IMR-90 (cell line): ENCODE data around the gene TAF1D. TPM values are rescaled to one million over a fixed set of nuclear protein-coding genes. Genes with fewer than 3 reads are reported as not detected.

Source experiments
- ATAC-seq: fragments of 200-7000 bp; cut with Tn5 transposase; 2 replicates; pipeline ENCODE4 v1.9.1; 2020; ENCODE audit warnings: low read depth, mild to moderate bottlenecking, moderate library complexity
- BruUV-seq: library from RNA; stranded (reverse); fragments of 400-500 nt; replicated peaks from 2 replicates; lab custom pipeline; 2021; lab: Mats Ljungman, UMichigan
- CTCF ChIA-PET: fragments of 300-600 bp; formaldehyde crosslinking; extraction: SDS; loops from one replicate; lab custom pipeline; 2021; ENCODE audit warnings: antibody characterized with exemption; lab: Yijun Ruan, JAX
- POLR2A ChIA-PET: fragments of 300-600 bp; sonication (Branson Sonifier 250); formaldehyde crosslinking; loops from one replicate; lab custom pipeline; 2022; ENCODE audit warnings: antibody characterized with exemption; ENCODE audit not compliant: unreplicated experiment; lab: Charles Lee
- DNase-seq: peaks from one replicate; pipeline ENCODE4 v3.0.0; 2013
- H2AFZ ChIP-seq: replicated peaks from 2 replicates; pipeline ENCODE3; 2013; ENCODE audit warnings: low read length, mild to moderate bottlenecking; ENCODE audit not compliant: poor library complexity
- H2AK5ac ChIP-seq: 2 replicates; pipeline ENCODE4 v1.6.1; 2013; ENCODE audit warnings: low read depth, low read length, inconsistent platforms
- H2AK9ac ChIP-seq: replicated peaks from 2 replicates; pipeline ENCODE3; 2013; ENCODE audit warnings: mild to moderate bottlenecking, low read depth, low read length, moderate library complexity; ENCODE audit not compliant: poor library complexity
- H2BK120ac ChIP-seq: 2 replicates; pipeline ENCODE4 v1.6.1; 2013; ENCODE audit warnings: low read depth, low read length, inconsistent platforms
- H2BK15ac ChIP-seq: 3 replicates; pipeline ENCODE4 v1.6.1; 2013; ENCODE audit warnings: low read depth, low read length, inconsistent platforms
- H2BK20ac ChIP-seq: 2 replicates; pipeline ENCODE4 v1.6.1; 2013; ENCODE audit warnings: low read depth, mild to moderate bottlenecking, inconsistent platforms, low read length, moderate library complexity
- H2BK5ac ChIP-seq: 2 replicates; pipeline ENCODE4 v1.6.1; 2013; ENCODE audit warnings: mild to moderate bottlenecking, low read depth, low read length, inconsistent platforms; ENCODE audit not compliant: poor library complexity, severe bottlenecking
- H3K14ac ChIP-seq: replicated peaks from 2 replicates; pipeline ENCODE4 v1.6.1; 2013; ENCODE audit warnings: low read depth, low read length, inconsistent platforms
- H3K18ac ChIP-seq: 2 replicates; pipeline ENCODE4 v1.6.1; 2013; ENCODE audit warnings: low read depth, low read length, control low read depth
- H3K23ac ChIP-seq: 2 replicates; pipeline ENCODE4 v1.6.1; 2013; ENCODE audit warnings: low read depth, low read length, inconsistent platforms
- H3K27ac ChIP-seq: 2 replicates; pipeline ENCODE4 v1.5.1; 2013; ENCODE audit warnings: mild to moderate bottlenecking, control low read depth, low read length; ENCODE audit not compliant: insufficient read depth
- H3K27me3 ChIP-seq: 2 replicates; pipeline ENCODE4 v1.6.1; 2013; ENCODE audit warnings: low read length; ENCODE audit not compliant: control insufficient read depth, insufficient read depth
- H3K36me3 ChIP-seq: 2 replicates; pipeline ENCODE4 v1.6.1; 2013; ENCODE audit warnings: low read length, mixed read lengths; ENCODE audit not compliant: control insufficient read depth, insufficient read depth
- H3K4ac ChIP-seq: 2 replicates; pipeline ENCODE4 v1.6.1; 2013; ENCODE audit warnings: low read depth, low read length, inconsistent platforms
- H3K4me1 ChIP-seq: 2 replicates; pipeline ENCODE4 v1.6.1; 2013; ENCODE audit warnings: low read length, mixed read lengths; ENCODE audit not compliant: control insufficient read depth, insufficient read depth
- H3K4me2 ChIP-seq: 2 replicates; pipeline ENCODE4 v1.6.1; 2013; ENCODE audit warnings: low read depth, mild to moderate bottlenecking, control low read depth, low read length, moderate library complexity
- H3K4me3 ChIP-seq: 2 replicates; pipeline ENCODE4 v1.5.1; 2013; ENCODE audit warnings: low read depth, mild to moderate bottlenecking, control low read depth, low read length, moderate library complexity; ENCODE audit not compliant: insufficient read depth
- H3K56ac ChIP-seq: 2 replicates; pipeline ENCODE4 v1.6.1; 2013; ENCODE audit warnings: low read length, inconsistent platforms; ENCODE audit not compliant: insufficient read depth; ENCODE audit errors: extremely low read depth
- H3K79me1 ChIP-seq, 2 experiments: 2 replicates each; pipeline ENCODE4 v1.6.1; 2013; ENCODE audit warnings: low read length in 2 of 2, inconsistent platforms in 1 of 2, low read depth in 1 of 2
- H3K9ac ChIP-seq: 2 replicates; pipeline ENCODE4 v1.6.1; 2013; ENCODE audit warnings: low read depth, low read length, control low read depth
- H3K9me1 ChIP-seq: 2 replicates; pipeline ENCODE4 v1.6.1; 2013; ENCODE audit warnings: low read length, inconsistent platforms; ENCODE audit not compliant: insufficient read depth
- H3K9me3 ChIP-seq: 2 replicates; pipeline ENCODE4 v1.6.1; 2013; ENCODE audit warnings: low read length; ENCODE audit not compliant: control insufficient read depth, insufficient read depth
- H4K20me1 ChIP-seq: 2 replicates; pipeline ENCODE4 v1.6.1; 2013; ENCODE audit warnings: low read length, inconsistent platforms; ENCODE audit not compliant: insufficient read depth
- H4K5ac ChIP-seq: 2 replicates; pipeline ENCODE4 v1.6.1; 2013; ENCODE audit warnings: mild to moderate bottlenecking, low read depth, low read length, control low read depth
- H4K8ac ChIP-seq, 2 experiments: 2 replicates each; pipeline ENCODE4 v1.6.1; 2013; ENCODE audit warnings: low read depth in 2 of 2, low read length in 2 of 2, control low read depth in 1 of 2, inconsistent platforms in 1 of 2
- H4K91ac ChIP-seq: 2 replicates; pipeline ENCODE4 v1.6.1; 2013; ENCODE audit warnings: low read depth, low read length, inconsistent platforms; ENCODE audit not compliant: insufficient read depth
- BHLHE40 ChIP-seq: fragments of 150-350 bp; IDR thresholded peaks from 2 replicates; pipeline ENCODE4 v1.6.1; 2016; ENCODE audit warnings: mild to moderate bottlenecking, low read depth, low read length
- CEBPB ChIP-seq: IDR thresholded peaks from 2 replicates; pipeline ENCODE4 v1.6.1; 2012; ENCODE audit warnings: low read depth, low read length, improper control_type of control experiment
- CHD1 ChIP-seq: IDR thresholded peaks from 2 replicates; pipeline ENCODE4 v1.6.1; 2012; ENCODE audit warnings: low read depth, low read length, improper control_type of control experiment
- CTCF ChIP-seq: conservative IDR thresholded peaks from 2 replicates; pipeline ENCODE4 v1.5.1; 2012; ENCODE audit warnings: mild to moderate bottlenecking, low read depth, low read length, improper control_type of control experiment
- ELK1 ChIP-seq: fragments of 150-350 bp; IDR thresholded peaks from 2 replicates; pipeline ENCODE4 v1.6.1; 2016; ENCODE audit warnings: low read depth, mild to moderate bottlenecking, low read length, moderate library complexity, borderline replicate concordance
- FOS ChIP-seq: fragments of 150-350 bp; IDR thresholded peaks from 2 replicates; pipeline ENCODE4 v1.6.1; 2016; ENCODE audit warnings: low read depth, low read length
- MAFK ChIP-seq: IDR thresholded peaks from 2 replicates; pipeline ENCODE4 v1.6.1; 2012; ENCODE audit warnings: low read depth, low read length, improper control_type of control experiment
- MXI1 ChIP-seq: IDR thresholded peaks from 2 replicates; pipeline ENCODE4 v1.6.1; 2012; ENCODE audit warnings: low read depth, mild to moderate bottlenecking, low read length, moderate library complexity, borderline replicate concordance
- NFE2L2 ChIP-seq: fragments of 150-350 bp; IDR thresholded peaks from 2 replicates; pipeline ENCODE4 v1.6.1; 2016; ENCODE audit warnings: low read depth, mild to moderate bottlenecking, low read length
- POLR2A ChIP-seq: IDR thresholded peaks from 2 replicates; pipeline ENCODE4 v1.6.1; 2012; ENCODE audit warnings: mild to moderate bottlenecking, low read depth, low read length
- RAD21 ChIP-seq: IDR thresholded peaks from 2 replicates; pipeline ENCODE4 v1.6.1; 2012; ENCODE audit warnings: low read length, improper control_type of control experiment
- RCOR1 ChIP-seq: IDR thresholded peaks from 2 replicates; pipeline ENCODE4 v1.6.1; 2012; ENCODE audit warnings: mild to moderate bottlenecking, low read length, improper control_type of control experiment; ENCODE audit not compliant: insufficient replicate concordance
- SMC3 ChIP-seq: fragments of 150-350 bp; IDR thresholded peaks from 2 replicates; pipeline ENCODE4 v1.6.1; 2016; ENCODE audit warnings: low read depth, mild to moderate bottlenecking, antibody characterized with exemption, low read length, moderate library complexity
- USF2 ChIP-seq: fragments of 150-350 bp; IDR thresholded peaks from 2 replicates; pipeline ENCODE4 v1.6.1; 2017; ENCODE audit warnings: mild to moderate bottlenecking, antibody characterized with exemption, low read length, low read depth
- WGBS, 2 experiments: methylation state at CpG; one replicate each; pipeline versions ENCODE4 v1.1.5 to v1.1.7; 2013; ENCODE audit warnings: missing lambda C conversion rate in 2 of 2; ENCODE audit not compliant: insufficient read length in 1 of 2; ENCODE audit errors: extremely low coverage in 2 of 2; 5-methylcytosine and 5-hydroxymethylcytosine counted together
- dilution Hi-C: fragments of 300-500 bp; cut with HindIII; formaldehyde crosslinking; loops from one replicate; pipeline ENCODE4 v1.14.3; 2018; ENCODE audit warnings: low sequenced_read_pairs; ENCODE audit not compliant: unreplicated experiment
- in situ Hi-C: fragments of 300-500 bp; cut with MboI; formaldehyde crosslinking; loops from 3 replicates; pipeline ENCODE4 v1.14.3; 2019; ENCODE audit warnings: low sequenced_read_pairs, inconsistent platforms, mixed read lengths
- intact Hi-C: fragments of 100-400 bp; cut with micrococcal nuclease; formaldehyde crosslinking; loops from 2 replicates; pipeline ENCODE4 v1.10.0; 2022
- polyA plus RNA-seq, 3 experiments: library from polyadenylated mRNA; depleted of rRNA; stranded (reverse); fragments of >200 nt; gene quantifications; 2 replicates each; pipeline ENCODE4 v1.2.3, GENCODE V29; 2012; ENCODE audit warnings: low replicate concordance in 1 of 3
- total RNA-seq: library from RNA; depleted of rRNA; stranded (reverse); fragments of >200 nt; gene quantifications from 2 replicates; pipeline ENCODE4 v1.2.3, GENCODE V29; 2012

TAF1D gene
- total and polyA plus RNA-seq, 2 of the 4 experiments (the other 2 are of a cell fraction): 56.8 to 133 TPM

GRCh38 chr11:93757924-93758865 lies 16.9 kb upstream of the TAF1D start:
- no peak overlapping the region for H3K4me3 ChIP-seq
- no peak overlapping the region for H4K91ac ChIP-seq
- H2AK5ac ChIP-seq: no peak overlapping the region
- in situ Hi-C loops (no loop called here), intact Hi-C loops (no loop called here), dilution Hi-C loops (no loop called here)
- no peaks in the 10 kb centered on the region for H3K9me3 ChIP-seq
- peaks cover 33% of the 10 kb centered on the region for H3K36me3 ChIP-seq
- H2BK5ac ChIP-seq: no peak overlapping the region
- H3K79me1 ChIP-seq: no peaks in the 10 kb centered on the region
- no peak overlapping the region for H4K5ac ChIP-seq
- POLR2A ChIA-PET: no interaction called here
- no TSS peak for BruUV-seq
- H3K18ac ChIP-seq: no peak overlapping the region
- H2BK20ac ChIP-seq: no peak overlapping the region
- H2AFZ ChIP-seq: no peak overlapping the region
- no peak for ATAC-seq
- H3K4me1 ChIP-seq: no peaks in the 10 kb centered on the region
- CTCF ChIA-PET: no interaction called here
- H2AK9ac ChIP-seq: no peak overlapping the region
- H3K56ac ChIP-seq: no peak overlapping the region
- 98% methylated on average over 28 of the region's 38 CpGs; no CpG with 5 or more reads in 1 of the 2 experiments for WGBS, 2 experiments
- H3K14ac ChIP-seq: no peak overlapping the region
- no peak overlapping the region for H3K4ac ChIP-seq
- DNase-seq: no peak
- H3K27ac ChIP-seq: no peak overlapping the region
- no peak overlapping the region for H2BK15ac ChIP-seq
- H3K4me2 ChIP-seq: no peak overlapping the region
- H4K8ac ChIP-seq: no peak overlapping the region
- H3K9me1 ChIP-seq: no peaks in the 10 kb centered on the region
- no peak overlapping the region for H2BK120ac ChIP-seq
- TF ChIP-seq USF2 (no peak), RAD21 (no peak), CHD1 (no peak), RCOR1 (no peak), POLR2A (no peak), CEBPB (no peak), BHLHE40 (no peak), SMC3 (no peak), ELK1 (no peak), NFE2L2 (no peak), CTCF (no peak), MAFK (no peak), FOS (no peak), MXI1 (no peak)
- H3K27me3 ChIP-seq: no peaks in the 10 kb centered on the region
- H3K23ac ChIP-seq: no peak overlapping the region
- H3K9ac ChIP-seq: no peak overlapping the region
- H4K20me1 ChIP-seq: no peaks in the 10 kb centered on the region
